Heart left ventricle (tissue), 13 donors: ENCODE data around the gene EPM2AIP1.

Source experiments
- POLR2A ChIP-seq, 2 donors: fragments of 450-650 bp; IDR thresholded peaks; one replicate each; pipeline ENCODE4 v1.6.1; 2017; ENCODE audit warnings: antibody characterized with exemption in 2 of 2, mild to moderate bottlenecking in 2 of 2, moderate library complexity in 2 of 2
- TF ChIP-seq, protein P1 (sequence below), 12 donors: fragments of 200-600 bp; sonication (generic) in 4 of 12; IDR thresholded peaks; one replicate each; pipeline versions ENCODE4 v1.5.0 to v1.8.0; 2018 to 2022; ENCODE audit warnings: antibody characterized with exemption in 12 of 12, mild to moderate bottlenecking in 5 of 12
- donor health status: ischemic (EF 13 %, LVEDD 7.1; RV severe dilation, severe dysfunction).
- donor health status: DM: no; HTN: yes; CAD: no.
- donor health status: DM: no; HTN: no; CAD: no.
- donor health status: ischemic (EF 25% LVEDD 6.9; RV normal size, moderate dysfunction).
- donor health status: ischemic (EF 25% LVEDD 5.7; RV mildly dilated, moderate dysfunction).
- donor health status: ischemic (EF 35%, LVEDD 5.7; RV mildly dilated, moderate dysfunction).
- donor health status: nonischemic (EF 11% LVEDD 7.7; RV severe dilation, severe dysfunction).
- donor health status: DM: yes; HTN: yes; CAD: no.
- donor health status: PGD.
- donor health status: ischemic (EF 29% LVEDD 5.4; RV normal size, mild dysfunction).
- donor health status: nonischemic (EF 23%, LVEDD 6.1; RV moderate dilation, normal function).

DNA sequence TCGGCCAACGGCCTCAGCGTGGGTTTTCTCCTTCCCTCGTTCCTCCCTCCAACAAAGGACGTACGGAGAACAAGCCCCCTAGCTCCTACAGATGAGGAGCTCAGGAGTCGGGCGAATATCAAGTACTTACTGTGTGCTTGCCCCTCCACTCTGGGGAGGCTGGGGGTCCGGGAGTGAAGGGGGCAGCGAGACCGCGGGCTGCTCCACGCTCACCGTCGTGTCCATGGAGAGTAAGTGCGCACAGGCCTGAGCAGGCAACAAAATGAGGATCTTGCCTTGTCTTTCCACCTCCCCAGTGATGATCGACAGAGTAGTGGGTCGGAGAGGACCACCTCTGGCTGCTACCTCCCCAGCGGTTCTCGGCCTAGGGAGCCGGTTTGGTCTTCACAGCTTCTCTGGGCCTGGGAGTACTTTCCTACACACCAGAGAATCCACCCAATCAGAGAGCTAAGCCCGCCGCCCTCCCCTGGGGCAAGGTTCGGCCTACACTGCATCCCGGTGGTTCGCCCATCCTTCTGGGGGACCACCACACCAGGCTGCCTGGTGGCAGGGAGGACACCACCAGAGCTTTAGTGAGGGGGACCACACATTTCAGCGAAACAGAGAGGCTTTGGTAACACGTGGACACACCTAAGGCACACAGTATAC lies 47.5 kb downstream of the EPM2AIP1 start:
- TF ChIP-seq, protein P1, sequence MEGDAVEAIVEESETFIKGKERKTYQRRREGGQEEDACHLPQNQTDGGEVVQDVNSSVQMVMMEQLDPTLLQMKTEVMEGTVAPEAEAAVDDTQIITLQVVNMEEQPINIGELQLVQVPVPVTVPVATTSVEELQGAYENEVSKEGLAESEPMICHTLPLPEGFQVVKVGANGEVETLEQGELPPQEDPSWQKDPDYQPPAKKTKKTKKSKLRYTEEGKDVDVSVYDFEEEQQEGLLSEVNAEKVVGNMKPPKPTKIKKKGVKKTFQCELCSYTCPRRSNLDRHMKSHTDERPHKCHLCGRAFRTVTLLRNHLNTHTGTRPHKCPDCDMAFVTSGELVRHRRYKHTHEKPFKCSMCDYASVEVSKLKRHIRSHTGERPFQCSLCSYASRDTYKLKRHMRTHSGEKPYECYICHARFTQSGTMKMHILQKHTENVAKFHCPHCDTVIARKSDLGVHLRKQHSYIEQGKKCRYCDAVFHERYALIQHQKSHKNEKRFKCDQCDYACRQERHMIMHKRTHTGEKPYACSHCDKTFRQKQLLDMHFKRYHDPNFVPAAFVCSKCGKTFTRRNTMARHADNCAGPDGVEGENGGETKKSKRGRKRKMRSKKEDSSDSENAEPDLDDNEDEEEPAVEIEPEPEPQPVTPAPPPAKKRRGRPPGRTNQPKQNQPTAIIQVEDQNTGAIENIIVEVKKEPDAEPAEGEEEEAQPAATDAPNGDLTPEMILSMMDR (IDR thresholded peaks at IDR 0.05): no peak
- TF ChIP-seq POLR2A (IDR thresholded peaks at IDR 0.05): no peak
